HEK293 (cell line): Measurements from ENCODE around the gene PEAK3.

Experiments
- HOXD13 ChIP-seq: sonication (generic); formaldehyde crosslinking; IDR thresholded peaks from 2 replicates; pipeline ENCODE4 v1.8.0; 2022; ENCODE audit warnings: missing genetic modification reagents, borderline replicate concordance
- MZF1 ChIP-seq: fragments of 450-650 bp; formaldehyde crosslinking; IDR thresholded peaks from 2 replicates; pipeline ENCODE4 v1.5.1; 2017; ENCODE audit warnings: missing biosample characterization, missing genetic modification characterization, borderline replicate concordance
- TCF7L2 ChIP-seq: IDR thresholded peaks from 2 replicates; pipeline ENCODE4 v1.6.1; 2011; ENCODE audit warnings: low read depth, mild to moderate bottlenecking, inconsistent platforms, low read length, moderate library complexity, borderline replicate concordance
- TRIM28 ChIP-seq: IDR thresholded peaks from 2 replicates; pipeline ENCODE4 v1.6.1; 2011; ENCODE audit warnings: low read length, control low read depth, borderline replicate concordance
- WT1 ChIP-seq: fragments of 450-650 bp; formaldehyde crosslinking; IDR thresholded peaks from 2 replicates; pipeline ENCODE4 v1.5.1; 2016; ENCODE audit warnings: missing biosample characterization, missing genetic modification characterization
- YY2 ChIP-seq: fragments of 450-650 bp; formaldehyde crosslinking; IDR thresholded peaks from 2 replicates; pipeline ENCODE4 v1.5.1; 2016; ENCODE audit warnings: missing biosample characterization, missing genetic modification characterization
- ZBTB17 ChIP-seq: fragments of 450-650 bp; formaldehyde crosslinking; IDR thresholded peaks from 2 replicates; pipeline ENCODE4 v1.5.1; 2016; ENCODE audit warnings: missing biosample characterization, missing genetic modification characterization
- ZBTB7A ChIP-seq: fragments of 450-650 bp; formaldehyde crosslinking; IDR thresholded peaks from 2 replicates; pipeline ENCODE4 v1.5.1; 2016; ENCODE audit warnings: low read depth, missing biosample characterization, missing genetic modification characterization
- ZBTB8A ChIP-seq: fragments of 450-650 bp; formaldehyde crosslinking; IDR thresholded peaks from 2 replicates; pipeline ENCODE4 v1.5.1; 2016; ENCODE audit warnings: missing biosample characterization, missing genetic modification characterization
- ZFHX2 ChIP-seq: fragments of 450-650 bp; formaldehyde crosslinking; conservative IDR thresholded peaks from 2 replicates; pipeline ENCODE4 v1.5.1; 2016; ENCODE audit warnings: missing biosample characterization, missing genetic modification characterization
- ZNF16 ChIP-seq: fragments of 450-650 bp; formaldehyde crosslinking; IDR thresholded peaks from 2 replicates; pipeline ENCODE4 v1.5.1; 2016; ENCODE audit warnings: low read depth, missing biosample characterization, missing genetic modification characterization
- ZNF19 ChIP-seq: fragments of 450-650 bp; formaldehyde crosslinking; IDR thresholded peaks from 2 replicates; pipeline ENCODE4; 2016; ENCODE audit warnings: missing biosample characterization, missing genetic modification characterization, low read depth
- ZNF223 ChIP-seq: fragments of 450-650 bp; formaldehyde crosslinking; IDR thresholded peaks from 2 replicates; pipeline ENCODE4 v1.5.1; 2016; ENCODE audit warnings: missing biosample characterization, missing genetic modification characterization
- ZNF335 ChIP-seq: fragments of 450-650 bp; formaldehyde crosslinking; conservative IDR thresholded peaks from 2 replicates; pipeline ENCODE4 v1.5.1; 2016; ENCODE audit warnings: missing biosample characterization, missing genetic modification characterization
- ZNF366 ChIP-seq: fragments of 450-650 bp; formaldehyde crosslinking; conservative IDR thresholded peaks from 2 replicates; pipeline ENCODE4 v1.5.1; 2016; ENCODE audit warnings: missing biosample characterization, missing genetic modification characterization
- ZNF391 ChIP-seq: fragments of 450-650 bp; formaldehyde crosslinking; IDR thresholded peaks from 2 replicates; pipeline ENCODE4 v1.5.1; 2016; ENCODE audit warnings: low read depth, missing biosample characterization, missing genetic modification characterization, borderline replicate concordance
- ZNF501 ChIP-seq: fragments of 450-650 bp; formaldehyde crosslinking; IDR thresholded peaks from 2 replicates; pipeline ENCODE4 v1.5.1; 2016; ENCODE audit warnings: missing biosample characterization, missing genetic modification characterization
- ZNF529 ChIP-seq: fragments of 450-650 bp; formaldehyde crosslinking; IDR thresholded peaks from 2 replicates; pipeline ENCODE4 v1.5.1; 2017; ENCODE audit warnings: missing genetic modification characterization, missing biosample characterization; ENCODE audit not compliant: insufficient replicate concordance
- ZNF585B ChIP-seq: fragments of 450-650 bp; formaldehyde crosslinking; IDR thresholded peaks from 2 replicates; pipeline ENCODE4 v1.5.1; 2016; ENCODE audit warnings: missing biosample characterization, missing genetic modification characterization
- ZNF600 ChIP-seq: fragments of 450-650 bp; formaldehyde crosslinking; IDR thresholded peaks from 2 replicates; pipeline ENCODE4 v1.5.1; 2016; ENCODE audit warnings: missing biosample characterization, missing genetic modification characterization
- ZNF677 ChIP-seq: fragments of 450-650 bp; IDR thresholded peaks from 2 replicates; pipeline ENCODE4 v1.5.0; 2018; ENCODE audit warnings: missing biosample characterization, mild to moderate bottlenecking, missing genetic modification characterization, moderate library complexity
- ZNF701 ChIP-seq: fragments of 450-650 bp; formaldehyde crosslinking; IDR thresholded peaks from 2 replicates; pipeline ENCODE4 v1.5.1; 2016; ENCODE audit warnings: missing biosample characterization, missing genetic modification characterization
- ZNF837 ChIP-seq: fragments of 450-650 bp; formaldehyde crosslinking; IDR thresholded peaks from 2 replicates; pipeline ENCODE4 v1.5.1; 2016; ENCODE audit warnings: missing biosample characterization, missing genetic modification characterization
- ZSCAN30 ChIP-seq: fragments of 450-650 bp; IDR thresholded peaks from 2 replicates; pipeline ENCODE4 v1.5.1; 2018; ENCODE audit warnings: missing biosample characterization, mild to moderate bottlenecking, missing genetic modification characterization, moderate library complexity
- ZXDB ChIP-seq: fragments of 450-650 bp; formaldehyde crosslinking; IDR thresholded peaks from 2 replicates; pipeline ENCODE4 v1.5.1; 2016; ENCODE audit warnings: missing biosample characterization, missing genetic modification characterization
- TF ChIP-seq, protein P1 (sequence below): fragments of 450-650 bp; formaldehyde crosslinking; IDR thresholded peaks from 2 replicates; pipeline ENCODE4 v1.5.1; 2016; ENCODE audit warnings: missing biosample characterization, missing genetic modification characterization
- TF ChIP-seq, protein P2 (sequence below): fragments of 450-650 bp; formaldehyde crosslinking; IDR thresholded peaks from 2 replicates; pipeline ENCODE4 v1.5.1; 2016; ENCODE audit warnings: missing biosample characterization, missing genetic modification characterization
- TF ChIP-seq, protein P3 (sequence below): fragments of 450-650 bp; formaldehyde crosslinking; IDR thresholded peaks from 2 replicates; pipeline ENCODE4 v1.5.1; 2016; ENCODE audit warnings: missing biosample characterization, missing genetic modification characterization, borderline replicate concordance
- TF ChIP-seq, protein P4 (sequence below): fragments of 450-650 bp; formaldehyde crosslinking; IDR thresholded peaks from 2 replicates; pipeline ENCODE4 v1.5.1; 2016; ENCODE audit warnings: missing biosample characterization, missing genetic modification characterization, low read depth
- TF ChIP-seq, protein P5 (sequence below): fragments of 450-650 bp; formaldehyde crosslinking; IDR thresholded peaks from 2 replicates; pipeline ENCODE4 v1.5.1; 2016; ENCODE audit warnings: missing biosample characterization, missing genetic modification characterization

PEAK3 gene

DNA sequence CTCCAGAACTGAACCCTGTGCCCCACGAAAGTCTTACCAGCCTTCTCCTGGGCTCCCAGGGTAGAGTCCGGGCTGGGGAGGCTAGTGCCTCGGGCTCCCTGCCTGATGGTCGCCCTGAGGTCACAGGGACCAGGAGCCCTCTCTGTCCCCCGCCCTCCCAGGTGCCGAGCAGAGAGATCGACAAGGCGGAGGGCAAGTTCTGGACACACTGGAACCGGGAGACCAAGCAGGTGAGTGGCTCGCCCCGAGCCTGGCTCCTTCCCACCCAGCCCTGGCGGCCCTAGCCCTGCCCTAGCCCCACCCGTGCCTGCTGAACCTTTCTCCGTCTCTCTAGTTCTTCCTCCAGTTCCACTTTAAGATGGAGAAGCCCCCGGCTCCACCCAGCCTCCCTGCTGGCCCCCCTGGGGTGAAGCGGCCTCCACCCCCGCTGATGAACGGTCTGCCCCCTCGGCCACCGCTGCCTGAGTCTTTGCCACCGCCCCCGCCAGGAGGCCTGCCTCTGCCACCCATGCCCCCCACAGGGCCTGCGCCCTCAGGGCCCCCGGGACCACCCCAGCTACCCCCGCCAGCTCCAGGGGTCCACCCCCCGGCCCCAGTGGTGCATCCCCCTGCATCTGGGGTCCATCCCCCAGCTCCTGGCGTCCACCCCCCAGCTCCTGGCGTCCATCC lies 34.4 kb downstream of the PEAK3 start (continued):
- TF ChIP-seq ZNF223 (tag by site-specific recombination) (no peak), ZSCAN30 (no peak), ZXDB (tag by site-specific recombination) (no peak), MZF1 (tag by site-specific recombination) (no peak), ZNF501 (tag by site-specific recombination) (no peak), ZNF19 (no peak), ZNF366 (tag by site-specific recombination) (no peak), ZNF600 (tag by site-specific recombination) (peak; percentile 83), ZNF391 (tag by site-specific recombination) (no peak), ZNF529 (tag by site-specific recombination) (no peak), ZNF701 (no peak), TCF7L2 (no peak), HOXD13 (CRISPR knock-in tag) (no peak), ZNF335 (tag by site-specific recombination) (no peak), ZBTB8A (tag by site-specific recombination) (peak; percentile 68; the same call in 1 of the 2 replicates), ZBTB17 (no peak), ZBTB7A (tag by site-specific recombination) (0 out of 2 replicates have a peak, but pooled peaks have one; percentile 30), ZNF16 (tag by site-specific recombination) (no peak), ZNF837 (tag by site-specific recombination) (no peak), ZNF585B (tag by site-specific recombination) (no peak), YY2 (tag by site-specific recombination) (no peak), ZNF677 (no peak), TRIM28 (no peak), WT1 (tag by site-specific recombination) (no peak), ZFHX2 (tag by site-specific recombination) (peak; percentile 58)
- TF ChIP-seq, protein P1, sequence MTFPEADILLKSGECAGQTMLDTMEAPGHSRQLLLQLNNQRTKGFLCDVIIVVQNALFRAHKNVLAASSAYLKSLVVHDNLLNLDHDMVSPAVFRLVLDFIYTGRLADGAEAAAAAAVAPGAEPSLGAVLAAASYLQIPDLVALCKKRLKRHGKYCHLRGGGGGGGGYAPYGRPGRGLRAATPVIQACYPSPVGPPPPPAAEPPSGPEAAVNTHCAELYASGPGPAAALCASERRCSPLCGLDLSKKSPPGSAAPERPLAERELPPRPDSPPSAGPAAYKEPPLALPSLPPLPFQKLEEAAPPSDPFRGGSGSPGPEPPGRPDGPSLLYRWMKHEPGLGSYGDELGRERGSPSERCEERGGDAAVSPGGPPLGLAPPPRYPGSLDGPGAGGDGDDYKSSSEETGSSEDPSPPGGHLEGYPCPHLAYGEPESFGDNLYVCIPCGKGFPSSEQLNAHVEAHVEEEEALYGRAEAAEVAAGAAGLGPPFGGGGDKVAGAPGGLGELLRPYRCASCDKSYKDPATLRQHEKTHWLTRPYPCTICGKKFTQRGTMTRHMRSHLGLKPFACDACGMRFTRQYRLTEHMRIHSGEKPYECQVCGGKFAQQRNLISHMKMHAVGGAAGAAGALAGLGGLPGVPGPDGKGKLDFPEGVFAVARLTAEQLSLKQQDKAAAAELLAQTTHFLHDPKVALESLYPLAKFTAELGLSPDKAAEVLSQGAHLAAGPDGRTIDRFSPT (tag by site-specific recombination) = peak; percentile 80
- TF ChIP-seq, protein P2, sequence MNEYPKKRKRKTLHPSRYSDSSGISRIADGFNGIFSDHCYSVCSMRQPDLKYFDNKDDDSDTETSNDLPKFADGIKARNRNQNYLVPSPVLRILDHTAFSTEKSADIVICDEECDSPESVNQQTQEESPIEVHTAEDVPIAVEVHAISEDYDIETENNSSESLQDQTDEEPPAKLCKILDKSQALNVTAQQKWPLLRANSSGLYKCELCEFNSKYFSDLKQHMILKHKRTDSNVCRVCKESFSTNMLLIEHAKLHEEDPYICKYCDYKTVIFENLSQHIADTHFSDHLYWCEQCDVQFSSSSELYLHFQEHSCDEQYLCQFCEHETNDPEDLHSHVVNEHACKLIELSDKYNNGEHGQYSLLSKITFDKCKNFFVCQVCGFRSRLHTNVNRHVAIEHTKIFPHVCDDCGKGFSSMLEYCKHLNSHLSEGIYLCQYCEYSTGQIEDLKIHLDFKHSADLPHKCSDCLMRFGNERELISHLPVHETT = no peak
- TF ChIP-seq, protein P3, sequence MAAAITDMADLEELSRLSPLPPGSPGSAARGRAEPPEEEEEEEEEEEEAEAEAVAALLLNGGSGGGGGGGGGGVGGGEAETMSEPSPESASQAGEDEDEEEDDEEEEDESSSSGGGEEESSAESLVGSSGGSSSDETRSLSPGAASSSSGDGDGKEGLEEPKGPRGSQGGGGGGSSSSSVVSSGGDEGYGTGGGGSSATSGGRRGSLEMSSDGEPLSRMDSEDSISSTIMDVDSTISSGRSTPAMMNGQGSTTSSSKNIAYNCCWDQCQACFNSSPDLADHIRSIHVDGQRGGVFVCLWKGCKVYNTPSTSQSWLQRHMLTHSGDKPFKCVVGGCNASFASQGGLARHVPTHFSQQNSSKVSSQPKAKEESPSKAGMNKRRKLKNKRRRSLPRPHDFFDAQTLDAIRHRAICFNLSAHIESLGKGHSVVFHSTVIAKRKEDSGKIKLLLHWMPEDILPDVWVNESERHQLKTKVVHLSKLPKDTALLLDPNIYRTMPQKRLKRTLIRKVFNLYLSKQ (tag by site-specific recombination) = no peak
- TF ChIP-seq, protein P4, sequence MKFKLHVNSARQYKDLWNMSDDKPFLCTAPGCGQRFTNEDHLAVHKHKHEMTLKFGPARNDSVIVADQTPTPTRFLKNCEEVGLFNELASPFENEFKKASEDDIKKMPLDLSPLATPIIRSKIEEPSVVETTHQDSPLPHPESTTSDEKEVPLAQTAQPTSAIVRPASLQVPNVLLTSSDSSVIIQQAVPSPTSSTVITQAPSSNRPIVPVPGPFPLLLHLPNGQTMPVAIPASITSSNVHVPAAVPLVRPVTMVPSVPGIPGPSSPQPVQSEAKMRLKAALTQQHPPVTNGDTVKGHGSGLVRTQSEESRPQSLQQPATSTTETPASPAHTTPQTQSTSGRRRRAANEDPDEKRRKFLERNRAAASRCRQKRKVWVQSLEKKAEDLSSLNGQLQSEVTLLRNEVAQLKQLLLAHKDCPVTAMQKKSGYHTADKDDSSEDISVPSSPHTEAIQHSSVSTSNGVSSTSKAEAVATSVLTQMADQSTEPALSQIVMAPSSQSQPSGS (tag by site-specific recombination) = no peak
- TF ChIP-seq, protein P5, sequence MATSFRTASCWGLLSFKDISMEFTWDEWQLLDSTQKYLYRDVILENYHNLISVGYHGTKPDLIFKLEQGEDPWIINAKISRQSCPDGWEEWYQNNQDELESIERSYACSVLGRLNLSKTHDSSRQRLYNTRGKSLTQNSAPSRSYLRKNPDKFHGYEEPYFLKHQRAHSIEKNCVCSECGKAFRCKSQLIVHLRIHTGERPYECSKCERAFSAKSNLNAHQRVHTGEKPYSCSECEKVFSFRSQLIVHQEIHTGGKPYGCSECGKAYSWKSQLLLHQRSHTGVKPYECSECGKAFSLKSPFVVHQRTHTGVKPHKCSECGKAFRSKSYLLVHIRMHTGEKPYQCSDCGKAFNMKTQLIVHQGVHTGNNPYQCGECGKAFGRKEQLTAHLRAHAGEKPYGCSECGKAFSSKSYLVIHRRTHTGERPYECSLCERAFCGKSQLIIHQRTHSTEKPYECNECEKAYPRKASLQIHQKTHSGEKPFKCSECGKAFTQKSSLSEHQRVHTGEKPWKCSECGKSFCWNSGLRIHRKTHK (tag by site-specific recombination) = no peak
